OCI-LY7 (cell line): ENCODE data around the gene VAC14.

ENCODE experiments used
- CTCF ChIP-seq: fragments of 200-600 bp; sonication (generic); conservative IDR thresholded peaks from 2 replicates; pipeline ENCODE4 v1.5.1; 2014; ENCODE audit warnings: mild to moderate bottlenecking, antibody characterized with exemption, low read length, moderate library complexity, mixed read lengths
- EZH2phosphoT487 ChIP-seq: fragments of 200-600 bp; sonication (generic); IDR thresholded peaks from 2 replicates; pipeline ENCODE4 v1.6.1; 2018; ENCODE audit warnings: low read depth, borderline replicate concordance, mild to moderate bottlenecking, mixed run types, antibody characterized with exemption, low read length, moderate library complexity, mixed read lengths

GRCh38 chr16:70650216-70650615 is 150.7 kb downstream of the VAC14 start:
- TF ChIP-seq CTCF (no peak), EZH2phosphoT487 (no peak)
